Amygdala (tissue), 56 donors: ENCODE measurements around the gene POFUT2.
"Not testable (repeated sequence)": the region's sequence is repeated elsewhere in the genome, so short reads cannot be mapped to it uniquely, and the experiment has no call there.

ENCODE experiments used
- DNase-seq, 56 donors: peaks; one replicate each; lab custom pipeline; 2025; lab: John Stamatoyannopoulos, UW

Gene POFUT2

DNA sequence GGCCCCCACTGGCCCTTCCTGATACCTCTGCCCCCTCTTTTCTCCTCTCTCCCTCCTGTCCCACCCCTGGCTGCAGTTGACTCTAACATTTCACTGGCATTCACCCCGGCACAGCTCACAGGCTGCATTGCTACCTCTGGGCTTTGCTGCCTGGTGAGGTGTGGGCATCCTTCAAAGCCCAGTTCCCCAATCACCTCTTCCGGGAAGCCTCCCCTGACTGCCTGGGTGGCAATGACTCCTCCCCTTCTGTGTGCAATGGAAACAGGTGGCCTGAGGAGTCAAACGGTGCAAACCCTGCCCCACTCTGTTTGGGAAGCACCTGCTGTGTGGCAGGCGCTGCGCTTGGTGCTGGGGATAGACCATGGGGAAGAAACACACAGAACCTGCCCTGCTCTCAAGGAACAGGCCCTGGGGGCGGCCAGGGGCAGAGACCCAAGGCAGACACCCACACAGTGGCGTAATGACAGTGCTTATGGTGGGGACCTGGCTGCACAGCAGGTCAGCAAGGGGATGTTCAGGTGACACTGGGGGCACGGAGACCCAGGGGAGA is 39.3 kb upstream of the POFUT2 start:
- DNase-seq = no peak

DNA sequence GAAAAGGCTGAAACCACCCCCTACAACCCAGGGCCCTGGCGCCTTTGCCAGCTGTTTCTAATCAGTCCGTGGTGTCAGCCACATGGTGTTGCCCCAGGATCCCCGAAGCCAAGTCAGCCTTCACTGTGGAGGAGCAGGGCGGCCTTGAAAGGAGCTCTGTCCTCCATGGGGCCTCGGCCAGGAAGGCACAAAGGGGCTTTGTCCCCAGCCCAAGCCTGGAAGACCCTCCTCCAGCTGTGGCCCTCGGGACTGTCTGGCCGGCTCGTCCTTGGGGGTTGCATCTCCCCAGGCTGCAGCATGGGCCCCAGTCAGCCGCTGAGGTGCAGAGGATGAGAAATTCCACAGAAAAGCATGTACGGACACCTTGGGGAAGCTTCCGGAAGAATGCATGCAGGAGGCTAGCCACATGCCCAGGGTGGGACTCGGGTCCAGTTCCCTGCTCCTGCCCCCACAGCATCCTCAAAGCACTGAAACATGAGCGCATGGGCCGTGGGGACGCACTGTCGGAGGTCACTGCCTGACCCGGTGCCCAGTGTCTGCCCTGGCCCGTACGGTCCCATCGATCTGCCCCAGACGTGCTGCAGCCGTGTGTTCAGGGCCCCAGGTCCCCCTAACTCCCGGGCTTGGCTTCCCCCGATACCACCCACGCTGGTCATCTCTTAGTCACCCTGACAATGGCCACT is 38.6 kb upstream of the POFUT2 start:
- peak in 41 of 56 donors; percentile 11 to 80 (median 55) for DNase-seq

DNA sequence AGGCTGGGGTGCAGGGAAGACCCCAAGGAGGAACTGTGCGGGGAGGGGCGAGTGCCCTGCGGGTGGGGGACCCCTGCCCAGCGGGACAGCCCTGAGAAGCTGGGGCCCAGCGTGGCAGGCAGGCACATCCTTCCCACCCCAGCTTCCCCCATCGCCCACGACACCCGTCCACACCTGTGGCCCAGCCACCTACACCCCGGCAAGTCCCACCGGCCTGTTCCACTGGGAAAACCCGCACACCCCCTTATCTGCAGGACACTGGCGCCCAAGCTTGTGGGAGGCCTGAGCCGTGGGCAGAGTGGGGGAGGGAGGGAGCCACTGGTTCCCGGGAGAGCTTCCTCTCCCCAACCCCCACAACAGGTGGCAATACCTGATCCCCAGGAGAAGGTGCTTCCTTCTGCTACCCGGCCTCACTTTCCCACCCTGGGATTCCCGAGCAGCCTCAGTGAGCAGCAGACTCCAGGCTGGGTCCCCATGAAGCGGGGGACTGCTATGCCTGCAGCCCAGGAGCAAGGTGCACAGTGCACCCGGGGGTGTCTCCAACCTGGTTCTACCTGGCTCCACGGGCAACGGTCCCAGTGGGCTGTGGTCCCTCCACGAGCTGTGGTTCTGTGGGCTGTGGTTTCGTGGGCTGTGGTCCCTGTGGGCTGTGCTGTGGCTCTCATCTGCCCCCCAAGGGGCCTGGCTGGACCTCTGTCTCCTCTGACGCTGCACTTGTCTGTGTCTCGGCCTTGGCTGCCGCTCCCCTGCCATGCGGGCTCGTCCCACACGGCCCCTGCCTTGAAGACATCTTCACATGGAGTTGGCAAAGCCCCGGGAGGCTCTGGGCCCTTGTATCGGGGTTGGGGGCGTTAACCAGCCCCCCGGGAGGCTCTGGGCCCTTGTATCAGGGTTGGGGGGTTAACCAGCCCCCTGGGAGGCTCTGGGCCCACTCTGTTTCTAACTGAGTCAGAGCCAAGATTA is 37.8 kb upstream of the POFUT2 start:
- no peak for DNase-seq

DNA sequence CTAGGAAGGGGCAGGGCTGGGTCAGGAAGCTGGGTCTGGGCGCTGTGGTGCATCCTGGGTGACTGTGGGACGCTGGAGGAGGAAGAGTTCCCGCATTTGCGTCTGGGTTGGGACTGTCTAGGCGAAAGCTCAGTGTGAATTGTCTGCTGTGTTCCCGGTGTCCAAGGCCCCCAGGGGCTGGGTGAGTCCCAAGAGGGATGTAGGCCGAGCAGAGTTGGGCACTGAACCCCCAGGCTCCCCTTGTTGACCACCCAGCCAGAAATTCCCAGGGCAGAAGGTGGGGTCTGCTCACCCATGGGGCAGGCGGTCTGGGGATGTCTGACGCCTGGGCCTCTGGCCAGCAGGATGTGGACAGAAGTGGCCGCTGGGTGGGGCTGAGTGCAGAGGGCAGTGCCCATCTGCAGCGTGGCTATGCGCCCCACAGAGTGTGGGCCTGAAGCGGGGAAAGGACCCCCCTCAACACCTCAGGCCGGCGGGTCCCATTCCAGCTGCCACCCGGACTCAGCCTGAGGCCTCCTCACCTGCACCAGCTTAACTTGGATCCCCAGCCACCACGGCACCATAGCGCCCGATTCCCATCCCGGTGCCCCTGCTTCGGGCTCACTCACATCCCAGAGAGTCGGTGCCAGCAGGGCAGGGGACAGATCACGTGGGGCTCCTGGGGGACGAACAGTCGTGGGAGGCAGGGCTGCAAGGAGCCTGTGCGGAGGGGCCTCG is 37.0 kb upstream of the POFUT2 start:
- DNase-seq = peak in 1 of 56 donors; percentile 25

DNA sequence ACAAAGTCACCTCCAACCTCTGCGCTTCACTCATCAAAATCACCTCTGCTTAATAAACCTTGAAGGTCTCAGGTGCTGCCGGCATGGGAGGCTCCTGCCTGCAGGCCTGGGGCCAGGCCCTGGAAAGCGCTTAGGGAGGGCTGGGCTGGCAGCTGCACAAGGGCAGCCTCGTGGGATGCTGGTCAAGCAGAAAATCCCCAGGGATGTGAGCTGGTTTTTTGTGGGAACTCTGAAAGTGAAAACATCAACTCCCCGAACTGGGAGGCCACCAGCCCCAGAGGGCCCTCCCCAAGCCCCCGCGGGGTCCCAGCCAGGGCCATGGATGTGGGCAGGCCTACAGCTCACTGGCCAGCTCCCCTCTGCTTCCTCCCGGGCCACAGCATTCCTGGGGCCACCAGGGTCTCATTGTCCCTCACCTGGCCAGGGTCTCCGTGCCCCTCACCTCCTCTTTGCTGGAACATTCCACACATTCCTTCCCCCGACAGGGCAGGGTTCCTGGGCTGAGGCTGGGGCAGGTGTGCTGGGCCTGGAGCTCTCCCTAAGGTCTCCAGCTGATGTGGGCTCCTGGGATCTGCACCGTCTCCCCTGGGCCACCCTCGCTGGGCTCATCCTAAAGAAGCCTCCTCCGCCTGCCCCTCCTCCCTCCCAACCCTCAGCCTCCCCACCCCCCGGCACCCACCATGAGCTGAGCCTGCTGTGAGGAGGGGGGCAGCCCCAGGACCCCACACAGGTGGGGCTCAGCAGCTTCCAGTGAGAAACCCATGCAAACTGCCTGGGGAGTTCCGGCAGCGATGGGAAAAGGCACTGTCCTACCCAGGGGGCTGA is 36.0 kb upstream of the POFUT2 start:
- DNase-seq = no peak

DNA sequence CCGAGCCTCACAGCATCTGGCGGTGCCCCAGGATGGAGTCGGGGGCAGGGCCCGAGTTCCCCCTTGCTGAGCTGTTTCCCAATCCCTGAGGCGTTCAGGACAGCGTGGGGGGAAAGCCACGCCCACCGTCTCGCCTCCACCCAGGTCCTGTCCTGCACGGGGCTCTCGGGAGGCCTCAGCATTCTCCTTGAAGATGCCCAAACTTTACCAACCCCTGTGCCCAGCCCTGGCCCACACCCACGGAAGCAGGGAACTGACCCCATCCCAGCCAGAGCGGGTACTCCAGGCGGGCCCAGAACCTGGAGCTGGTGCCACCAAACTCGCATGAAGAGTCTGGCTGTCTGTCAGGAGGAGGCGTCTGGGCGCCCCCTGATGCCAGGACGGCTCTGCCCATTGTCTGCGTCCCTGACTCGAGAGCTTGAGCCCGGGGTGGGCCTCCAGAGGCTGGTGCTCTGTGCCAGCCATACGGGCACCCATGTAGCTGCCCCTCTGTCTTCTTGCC is 35.3 kb upstream of the POFUT2 start:
- no peak for DNase-seq

DNA sequence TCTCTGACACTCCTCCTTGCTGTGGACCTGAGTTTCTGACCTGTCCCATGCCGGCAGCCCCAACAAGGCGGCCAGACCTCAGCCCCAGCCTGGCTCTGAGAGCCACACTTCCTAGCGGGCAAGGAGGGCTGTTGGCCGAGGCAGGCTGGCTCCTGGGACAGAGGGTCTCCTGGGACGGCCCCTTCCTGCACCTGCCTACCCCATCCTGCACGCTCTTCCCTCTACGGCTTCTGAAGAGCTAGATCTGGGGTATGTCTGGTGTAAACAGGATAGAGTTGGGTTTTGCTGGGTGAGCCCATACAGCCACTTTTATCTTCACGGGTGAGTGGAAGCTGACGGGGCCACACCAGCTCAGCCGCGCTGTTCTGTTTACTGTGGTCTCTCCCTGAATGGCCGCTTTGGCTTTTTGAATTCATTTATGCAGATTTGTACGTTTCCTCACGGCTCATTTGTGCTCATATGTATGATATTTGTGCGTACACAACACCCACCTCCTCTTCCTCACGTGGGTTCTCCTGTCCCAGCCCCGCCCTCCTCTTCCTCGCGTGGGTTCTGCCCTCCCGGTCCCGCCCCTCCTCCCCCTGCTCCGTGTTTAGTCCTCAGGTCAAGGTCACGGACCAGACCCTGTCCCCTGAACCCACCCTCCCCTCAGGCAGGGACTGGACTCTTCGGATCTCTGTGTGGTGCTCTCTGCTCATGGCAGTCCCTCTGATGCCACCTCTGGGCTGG is 34.7 kb upstream of the POFUT2 start:
- no peak for DNase-seq

DNA sequence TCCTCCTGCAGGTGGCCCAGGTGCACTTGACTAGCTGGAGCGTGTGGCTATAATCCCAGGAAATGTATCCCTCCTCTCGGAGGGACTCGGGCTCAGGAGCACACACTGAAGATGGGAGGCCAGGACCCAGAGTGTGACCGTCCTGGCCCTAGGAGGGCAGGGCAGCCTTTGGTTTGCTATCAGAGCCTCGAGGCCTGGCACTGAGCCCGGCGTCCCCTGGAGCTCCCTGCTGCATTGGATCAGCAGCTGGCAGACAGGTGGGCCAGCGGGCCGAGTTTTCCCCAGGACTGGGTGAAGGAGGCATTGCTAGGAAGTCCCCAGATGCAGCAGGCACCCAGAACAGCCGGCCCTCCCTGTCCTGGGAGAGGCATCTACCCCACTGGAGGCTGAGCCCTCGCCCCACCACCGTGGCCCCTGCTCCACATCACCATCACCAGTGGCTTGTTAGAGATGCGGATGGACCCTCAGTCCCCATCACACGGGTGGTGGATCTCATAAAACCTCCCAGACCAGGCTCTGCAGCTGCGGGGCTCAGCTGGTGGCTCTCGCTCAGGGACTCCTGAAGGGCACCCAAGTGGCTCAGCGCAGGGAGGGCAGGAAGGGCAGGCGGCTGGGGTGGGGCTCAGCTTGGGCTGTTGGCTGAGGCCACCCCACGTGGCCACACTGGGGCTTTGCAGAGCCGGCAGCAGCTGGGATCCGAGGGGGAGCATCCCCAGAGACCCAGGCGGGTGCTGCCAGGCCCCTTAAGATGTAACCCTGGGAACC is 32.7 kb upstream of the POFUT2 start:
- DNase-seq = no peak

DNA sequence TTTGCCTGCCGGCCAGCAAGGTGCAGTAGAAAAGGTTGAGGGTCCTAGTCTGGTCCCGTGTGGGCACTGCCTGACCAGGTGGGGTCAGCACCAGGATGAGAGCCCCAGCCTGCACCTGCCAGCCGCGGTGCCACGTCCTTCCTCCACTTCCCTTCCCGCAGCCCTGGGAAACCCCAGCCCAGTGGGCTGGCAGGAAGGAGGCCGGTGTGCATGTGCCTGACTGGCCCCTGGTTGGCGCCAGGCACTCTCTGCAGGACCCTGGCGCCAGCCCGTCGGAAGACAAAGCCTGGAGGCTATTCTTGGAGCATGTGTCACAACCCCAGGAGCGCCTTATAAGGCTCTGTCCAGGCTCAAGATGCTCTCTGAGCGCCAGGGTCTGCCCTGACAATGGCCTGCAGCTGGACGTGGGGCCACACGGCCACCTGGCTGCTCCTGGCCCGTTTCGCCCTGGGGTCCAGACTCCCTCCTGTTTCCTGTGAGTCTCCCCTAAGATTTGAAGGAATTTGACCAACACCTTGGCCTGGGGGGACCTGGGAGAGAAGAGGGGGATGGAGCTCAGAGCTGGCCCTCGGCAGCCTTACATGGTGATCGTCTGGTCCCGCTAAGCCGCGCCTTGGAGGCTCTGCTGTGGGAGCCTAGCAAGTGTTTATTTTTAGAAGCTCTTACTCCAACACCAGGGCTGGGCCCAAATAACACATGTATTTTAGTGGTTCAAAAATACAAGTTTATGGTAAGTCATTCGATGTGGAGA is 31.9 kb upstream of the POFUT2 start:
- no peak for DNase-seq

DNA sequence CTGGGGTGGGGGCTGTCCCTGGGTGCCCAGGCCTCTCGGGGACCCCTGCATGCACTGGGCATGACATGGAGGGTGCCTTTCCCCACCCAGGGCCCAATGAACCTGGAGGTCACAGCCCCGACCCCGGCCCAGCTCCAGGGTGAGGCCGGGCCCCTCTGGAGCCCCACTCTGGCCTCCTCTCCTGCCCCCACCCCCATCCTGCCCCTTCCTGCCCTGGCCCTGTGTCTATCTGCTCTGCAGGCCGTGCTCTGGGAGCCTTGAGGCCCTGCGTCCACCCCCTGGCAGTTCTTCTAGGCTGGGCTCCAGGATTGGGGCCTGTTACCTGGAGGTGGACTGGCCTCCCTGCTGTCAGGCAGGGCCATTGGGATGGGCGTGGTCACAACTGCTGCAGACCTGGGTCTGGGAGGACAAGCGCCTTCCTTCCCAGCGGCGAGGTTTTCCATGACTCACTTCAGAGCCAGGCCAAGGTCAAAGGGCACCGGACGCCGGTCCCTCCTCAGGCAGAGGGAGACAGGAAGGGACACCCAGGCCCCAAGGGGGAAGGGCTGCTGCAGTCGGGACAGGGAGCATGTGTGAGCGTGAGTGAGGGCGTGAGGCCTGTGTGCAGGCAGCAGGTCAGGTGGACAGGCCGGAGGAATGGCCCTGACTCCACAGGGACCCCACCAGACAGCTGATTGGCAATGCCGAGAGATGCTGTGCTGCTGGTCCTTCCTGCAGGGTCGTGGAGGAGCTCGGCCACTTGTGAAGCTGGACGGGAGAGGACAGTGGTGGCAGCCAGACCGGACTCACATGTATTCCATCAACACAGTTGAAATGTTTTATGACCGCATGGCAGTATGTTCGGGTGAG is 31.1 kb upstream of the POFUT2 start:
- DNase-seq = no peak

DNA sequence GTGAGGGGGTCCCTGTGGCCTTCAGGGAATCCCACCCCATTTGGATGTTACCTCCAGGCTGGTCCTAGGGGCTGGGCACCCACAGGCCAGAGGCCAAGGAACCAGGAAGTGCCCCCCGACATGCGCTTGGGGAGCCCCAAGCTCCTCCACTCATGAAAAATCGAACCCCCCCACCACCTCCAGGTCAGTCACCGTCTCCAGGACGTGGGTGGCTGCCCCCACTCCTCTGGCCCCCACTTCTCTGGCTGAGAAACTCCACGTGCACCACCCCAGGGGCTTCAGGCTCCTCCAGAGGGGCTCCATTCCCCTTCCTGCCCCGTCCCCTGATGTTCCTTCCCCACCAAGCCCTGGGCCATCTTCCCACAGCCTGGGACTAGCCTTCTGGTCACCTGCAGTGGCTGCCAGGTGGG is 30.5 kb upstream of the POFUT2 start:
- no peak for DNase-seq

DNA sequence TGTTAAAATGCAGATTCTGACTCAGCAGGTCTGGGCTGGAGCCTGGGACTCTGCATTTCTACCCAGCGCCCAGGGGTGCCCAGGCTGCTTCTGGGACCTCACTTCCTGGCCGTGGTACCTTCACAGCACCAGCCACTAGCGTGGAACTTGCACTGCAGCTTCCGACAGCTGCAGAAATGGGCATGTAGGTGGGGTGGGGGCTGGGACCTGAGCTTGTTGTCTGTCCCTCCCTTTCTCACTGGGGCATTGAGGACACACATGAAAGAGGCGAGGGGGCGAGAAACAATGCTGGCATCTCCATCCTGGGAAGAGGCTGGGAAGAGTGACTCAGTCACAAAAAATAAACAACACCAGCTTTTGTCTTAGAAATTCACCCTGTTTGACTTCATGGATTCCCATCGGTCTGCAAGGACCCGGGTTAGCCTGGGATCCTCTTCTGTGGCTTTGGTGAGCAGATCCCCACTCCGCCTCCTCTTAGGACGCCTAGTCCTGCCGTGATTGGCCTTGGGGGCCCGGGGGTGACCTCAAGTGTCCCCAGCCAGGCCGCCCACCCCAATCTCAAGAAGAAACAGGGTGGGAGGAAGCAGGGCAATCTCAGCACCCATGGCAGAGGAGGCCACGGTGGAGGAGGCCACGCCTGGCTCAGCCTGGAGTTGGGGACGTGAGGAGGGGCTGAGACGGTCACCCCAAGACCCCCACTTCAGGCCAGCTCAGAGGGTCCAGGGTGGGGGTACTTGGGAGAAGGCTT is 29.9 kb upstream of the POFUT2 start:
- DNase-seq = peak in 2 of 56 donors; percentile 19 to 40

DNA sequence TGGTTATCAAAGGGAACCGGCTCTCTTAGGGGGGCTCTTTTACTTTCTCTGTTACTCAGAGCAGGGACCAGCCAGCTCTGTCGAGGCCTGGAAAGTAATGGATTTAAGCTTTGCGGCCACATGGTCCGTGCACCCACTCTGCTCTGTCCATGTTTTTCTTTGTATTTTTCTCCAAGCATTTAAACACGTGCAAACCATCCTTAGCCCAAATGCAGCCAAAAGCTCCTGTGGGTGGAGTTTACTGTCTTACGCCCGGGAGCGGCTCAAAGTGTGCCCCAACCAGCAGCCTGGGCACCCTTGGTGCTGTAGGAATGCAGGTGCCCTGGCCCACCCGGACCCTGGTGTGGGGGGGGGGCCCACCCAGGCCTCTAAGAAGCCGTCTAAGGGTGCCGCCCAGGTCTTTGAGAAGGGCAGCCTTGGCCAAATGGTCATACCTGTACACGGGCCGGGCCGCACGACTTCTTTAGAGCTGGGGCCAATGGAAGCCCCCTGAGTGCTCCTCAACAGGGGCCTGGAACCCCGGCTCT is 29.2 kb upstream of the POFUT2 start:
- DNase-seq = no peak

DNA sequence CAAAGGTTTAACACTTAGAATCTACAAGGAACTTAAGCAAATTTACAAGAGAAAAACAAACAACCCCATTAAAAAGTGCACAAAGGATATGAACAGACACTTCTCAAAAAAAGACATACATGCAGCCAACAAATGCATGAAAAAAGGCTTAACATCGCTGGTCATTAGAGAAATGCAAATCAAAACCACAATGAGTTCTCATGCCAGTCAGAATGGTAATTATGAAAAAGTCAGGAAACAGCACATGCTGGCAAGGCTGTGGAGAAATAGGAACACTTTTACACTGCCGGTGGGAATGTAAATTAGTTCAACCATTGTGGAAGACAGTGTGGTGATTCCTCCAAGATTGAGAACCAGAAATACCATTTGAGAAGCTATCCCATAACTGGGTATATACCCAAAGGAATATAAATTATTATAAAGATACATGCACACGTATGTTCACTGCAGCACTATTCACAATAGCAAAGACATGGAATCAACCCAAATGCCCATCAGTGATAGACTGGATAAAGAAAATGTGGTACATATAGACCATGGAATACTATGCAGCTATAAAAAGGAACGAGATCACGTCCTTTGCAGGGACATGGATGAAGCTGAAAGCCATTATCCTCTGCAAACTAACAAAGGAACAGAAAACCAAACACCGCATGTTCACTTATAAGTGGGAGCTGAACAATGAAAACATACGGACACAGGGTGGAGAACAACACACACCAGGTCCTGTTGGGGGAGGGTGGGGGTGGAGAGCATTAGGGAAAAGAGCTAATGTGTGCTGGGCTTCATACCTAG is 28.2 kb upstream of the POFUT2 start:
- DNase-seq = not testable (repeated sequence)

DNA sequence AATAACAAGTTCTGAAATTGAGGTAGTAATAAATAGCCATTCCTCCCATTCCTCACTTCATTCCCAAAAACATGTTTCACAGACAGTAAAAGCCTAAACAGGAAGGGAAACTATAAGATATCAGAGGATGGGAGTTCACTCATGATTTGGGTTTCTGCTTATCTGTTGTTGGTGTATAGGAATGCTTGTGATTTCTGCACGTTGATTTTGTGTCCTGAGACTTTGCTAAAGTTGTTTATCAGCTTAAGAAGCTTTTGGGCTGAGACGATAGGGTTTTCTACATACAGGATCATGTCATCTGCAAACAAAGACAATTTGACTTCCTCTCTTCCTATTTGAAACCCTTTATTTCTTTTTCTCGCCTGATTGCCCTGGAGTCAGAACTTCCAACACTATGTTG is 26.0 kb upstream of the POFUT2 start:
- no peak for DNase-seq
